Natural killer cell treated with Interleukin-12 subunit alpha and Interleukin-12 subunit beta and Interleukin-15 and Interleukin-18, amount 100 ng/mL, for 72 hours (primary cell): ENCODE measurements around the gene VSTM2L. TPM values are rescaled to one million over a fixed set of nuclear protein-coding genes. Genes with fewer than 3 reads are reported as not detected.

Experiments
- ATAC-seq, 2 donors: fragments of 150-1000 bp; cut with Tn5 transposase in 1 of 2; sonication (Bioruptor Pico), chemical (Tn5 transposase) in 1 of 2; 2 replicates each; pipeline ENCODE4 v1.10.0; 2021
- DNase-seq: peaks from one replicate; pipeline ENCODE4 v3.0.0; 2022; ENCODE audit warnings: low spot score
- H3K27ac Mint-ChIP-seq, 2 donors: 1 replicate in 1 of 2; 2 replicates in 1 of 2; pipeline ENCODE4 v1.8.0; 2022; ENCODE audit warnings: mixed read lengths in 2 of 2, mild to moderate bottlenecking in 1 of 2, moderate library complexity in 1 of 2
- H3K27me3 Mint-ChIP-seq, 2 donors: 1 replicate in 1 of 2; 2 replicates in 1 of 2; pipeline ENCODE4 v1.8.0; 2022; ENCODE audit warnings: mixed read lengths in 2 of 2
- H3K36me3 Mint-ChIP-seq: one replicate; pipeline ENCODE4 v1.8.0; 2022; ENCODE audit warnings: mixed read lengths
- H3K4me1 Mint-ChIP-seq, 2 donors: 1 replicate in 1 of 2; 2 replicates in 1 of 2; pipeline ENCODE4 v1.8.0; 2022; ENCODE audit warnings: low read depth in 2 of 2, mixed read lengths in 2 of 2, mild to moderate bottlenecking in 1 of 2
- H3K4me3 Mint-ChIP-seq: one replicate; pipeline ENCODE4 v1.8.0; 2022; ENCODE audit warnings: mixed read lengths
- H3K9me3 Mint-ChIP-seq: 2 replicates; pipeline ENCODE4 v1.8.0; 2022; ENCODE audit warnings: mixed read lengths
- total RNA-seq, 2 donors: library from RNA; stranded (reverse); gene quantifications; one replicate each; pipeline ENCODE4 v1.2.3, GENCODE V29; 2022

The VSTM2L gene
- total RNA-seq, 2 donors from 2014 or later, result 0.14 to 0.75 TPM

DNA sequence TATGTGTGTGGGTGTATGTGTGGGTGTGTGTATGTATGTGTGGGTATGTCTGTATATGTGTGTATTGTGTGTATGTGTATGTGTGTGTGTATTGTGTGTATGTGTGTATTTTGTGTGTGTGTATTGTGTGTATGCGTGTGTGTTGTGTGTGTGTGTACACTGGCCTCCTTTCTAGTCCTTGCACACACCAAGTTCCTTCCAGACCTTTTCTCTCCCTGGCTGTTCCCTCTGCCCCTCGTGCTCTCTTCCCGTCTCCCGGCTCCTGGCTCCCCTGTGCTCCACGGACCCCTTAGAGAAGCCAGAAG lies 11.4 kb downstream of the VSTM2L start:
- H3K27me3 Mint-ChIP-seq, result peaks cover 0 to 26% of the 10 kb centered on the region in 2 donors
- H3K4me1 Mint-ChIP-seq, result peaks cover 14 to 15% of the 10 kb centered on the region in 2 donors
- DNase-seq (no peak), ATAC-seq (no peak)
- H3K27ac Mint-ChIP-seq, result peak overlapping the region in 1 of 2 donors; percentile 78
- H3K9me3 Mint-ChIP-seq, result no peaks in the 10 kb centered on the region
- H3K4me3 Mint-ChIP-seq, result peak overlapping the region; percentile 64
- no peaks in the 10 kb centered on the region for H3K36me3 Mint-ChIP-seq

DNA sequence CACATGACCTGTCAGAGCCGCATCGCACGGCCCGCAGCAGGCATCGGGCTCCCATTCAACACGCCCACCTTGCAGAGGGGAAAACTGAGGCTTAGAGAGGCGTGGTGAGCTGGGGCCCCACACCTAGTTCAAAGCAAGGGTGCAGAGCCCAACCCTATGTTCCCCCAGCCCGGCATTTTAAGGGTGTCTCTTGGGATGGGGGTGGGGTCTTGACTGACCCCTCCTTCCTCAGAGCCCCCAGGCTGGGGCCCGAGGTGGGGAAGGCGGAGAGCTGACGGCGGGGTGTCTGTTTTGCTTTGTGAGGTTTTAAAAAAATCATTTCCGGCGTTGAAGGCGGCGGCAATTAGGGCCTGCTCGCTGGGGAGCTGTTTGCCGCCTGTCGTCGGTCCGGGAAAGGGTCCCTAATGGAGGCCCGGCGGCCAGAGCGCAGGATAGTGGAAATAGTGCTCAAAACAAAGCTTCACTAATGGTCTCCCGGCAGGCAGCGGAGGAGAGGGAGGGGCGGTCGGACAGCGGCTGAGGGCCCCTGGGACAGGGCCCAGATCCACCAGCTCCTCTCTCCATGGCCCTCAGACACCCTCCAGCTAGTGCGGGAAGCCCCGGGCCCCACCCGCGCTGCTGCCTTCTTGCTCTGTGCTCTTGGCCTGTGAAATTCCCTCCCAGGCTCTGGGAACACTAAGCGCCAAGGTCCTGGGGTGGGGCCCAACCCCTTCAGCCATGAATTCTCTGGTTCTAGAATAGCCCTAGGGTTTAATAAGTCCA lies 11.9 kb downstream of the VSTM2L start:
- Mint-ChIP-seq H3K4me1 (peaks cover 14 to 15% of the 10 kb centered on the region in 2 donors), H3K27ac (peak overlapping the region in 1 of 2 donors; percentile 78), H3K4me3 (peak overlapping the region; percentile 64), H3K9me3 (no peaks in the 10 kb centered on the region), H3K36me3 (no peaks in the 10 kb centered on the region), H3K27me3 (peaks cover 0 to 26% of the 10 kb centered on the region in 2 donors)
- peak; percentile 40 to 49 for ATAC-seq
- DNase-seq, result no peak

DNA sequence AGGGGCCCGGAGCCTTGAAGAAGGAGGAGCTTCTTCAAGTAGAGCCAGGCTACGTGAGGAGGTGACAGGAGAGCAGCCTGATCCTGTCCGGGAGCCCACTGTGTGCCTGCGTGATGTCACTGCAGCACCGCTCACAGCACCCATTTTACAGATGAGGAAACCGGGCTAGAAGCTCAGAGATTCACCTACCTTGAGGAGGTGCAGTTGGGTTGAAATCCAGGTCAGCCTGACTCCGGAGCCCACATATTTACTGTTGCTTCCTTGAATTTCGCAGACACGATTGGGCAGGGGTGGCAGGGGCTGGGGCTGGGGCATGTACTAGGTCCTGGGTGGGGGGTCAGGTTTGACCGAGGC lies 12.5 kb downstream of the VSTM2L start:
- H3K4me3 Mint-ChIP-seq, result no peak overlapping the region
- H3K27me3 Mint-ChIP-seq, result peaks cover 0 to 22% of the 10 kb centered on the region in 2 donors
- peaks cover 14 to 15% of the 10 kb centered on the region in 2 donors for H3K4me1 Mint-ChIP-seq
- H3K9me3 Mint-ChIP-seq, result no peaks in the 10 kb centered on the region
- no peak for DNase-seq
- ATAC-seq, result no peak
- H3K27ac Mint-ChIP-seq, result peak overlapping the region in 1 of 2 donors; percentile 78
- no peaks in the 10 kb centered on the region for H3K36me3 Mint-ChIP-seq

DNA sequence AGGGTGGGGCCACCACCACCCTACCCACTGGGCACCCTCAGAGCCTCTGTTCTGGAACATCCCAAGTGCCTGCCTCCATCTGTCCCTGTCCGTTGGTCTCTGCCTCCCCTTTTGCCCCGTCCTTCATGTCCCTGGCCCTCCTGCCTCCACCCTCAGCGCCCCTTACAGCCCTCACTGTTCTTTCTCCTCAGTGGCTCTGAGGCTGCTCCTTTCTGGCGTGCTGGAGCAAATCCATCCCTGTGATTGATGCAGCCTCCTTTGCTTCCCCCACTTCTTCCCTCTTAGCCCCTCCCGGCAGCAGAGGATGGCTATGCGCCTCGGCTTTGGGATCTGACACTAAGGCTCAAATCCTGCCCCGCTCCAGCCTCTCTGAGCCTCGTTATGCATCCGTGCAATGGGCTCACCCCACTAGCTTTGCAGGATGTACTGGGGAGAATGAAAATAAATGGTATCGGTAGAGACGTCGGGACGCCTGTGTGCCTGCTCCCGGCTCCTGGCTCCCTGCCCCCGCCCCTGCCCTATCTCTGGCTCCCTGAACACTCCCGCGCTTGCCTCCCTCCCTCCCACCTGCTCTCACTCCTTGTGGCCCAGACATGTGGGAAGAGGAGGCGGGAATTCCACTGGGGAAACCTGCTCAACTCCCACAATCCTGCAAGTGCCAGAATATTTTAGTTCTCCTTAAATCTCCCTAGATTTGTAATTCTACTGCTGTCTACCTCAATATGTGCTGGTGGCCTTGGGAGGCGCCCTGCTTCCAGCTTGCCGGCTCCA lies 13.1 kb downstream of the VSTM2L start:
- peaks cover 15 to 19% of the 10 kb centered on the region in 2 donors for H3K4me1 Mint-ChIP-seq
- peaks cover 5 to 24% of the 10 kb centered on the region in 2 donors for H3K27me3 Mint-ChIP-seq
- ATAC-seq (no peak), DNase-seq (no peak)
- no peaks in the 10 kb centered on the region for H3K36me3 Mint-ChIP-seq
- H3K4me3 Mint-ChIP-seq, result no peak overlapping the region
- no peaks in the 10 kb centered on the region for H3K9me3 Mint-ChIP-seq
- H3K27ac Mint-ChIP-seq, result peak overlapping the region in 1 of 2 donors; percentile 21

DNA sequence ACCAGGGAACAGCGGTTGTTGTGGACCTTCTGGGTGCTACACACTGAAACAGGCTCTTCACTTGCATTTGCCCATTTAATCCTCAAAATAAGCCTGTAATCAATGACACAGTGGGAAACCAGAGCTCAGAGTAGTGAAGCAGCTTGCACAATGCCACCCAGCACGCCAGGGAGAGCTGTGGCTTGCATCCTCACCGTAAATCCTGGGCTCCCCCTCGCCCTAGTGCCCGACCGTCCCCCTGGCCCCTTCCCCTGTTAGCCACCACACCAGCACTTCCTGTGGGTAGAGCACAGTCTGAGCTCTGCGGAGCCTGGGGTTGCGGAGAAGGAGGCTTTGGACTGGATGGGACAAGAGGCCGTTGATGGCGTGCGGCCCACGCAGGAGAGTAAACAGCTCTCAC lies 14.5 kb downstream of the VSTM2L start:
- DNase-seq (no peak), ATAC-seq (no peak)
- Mint-ChIP-seq H3K4me3 (no peak overlapping the region), H3K4me1 (peaks cover 16 to 33% of the 10 kb centered on the region in 2 donors), H3K27ac (no peak overlapping the region), H3K9me3 (no peaks in the 10 kb centered on the region), H3K36me3 (no peaks in the 10 kb centered on the region), H3K27me3 (peaks cover 10 to 24% of the 10 kb centered on the region in 2 donors)

DNA sequence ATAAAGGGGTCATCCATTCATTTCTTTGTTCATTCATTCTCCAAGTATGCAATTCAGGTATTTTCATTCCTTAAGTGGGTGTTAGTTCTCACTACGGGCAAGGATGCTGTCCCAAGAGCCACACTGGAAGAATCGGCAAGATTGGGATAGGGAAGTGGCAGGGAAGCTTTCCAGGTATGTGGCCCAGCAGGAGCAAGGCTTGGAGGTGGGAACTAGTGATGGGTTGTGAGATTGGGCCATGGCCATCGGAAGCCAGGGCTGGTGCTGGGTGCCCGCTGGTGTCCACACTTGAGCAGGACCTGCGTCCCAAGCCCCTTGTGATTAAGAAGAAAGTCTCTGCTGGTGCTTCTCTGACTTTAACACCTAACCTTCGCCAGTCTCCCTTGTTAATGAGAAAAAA lies 15.1 kb downstream of the VSTM2L start:
- ATAC-seq, result no peak
- no peaks in the 10 kb centered on the region for H3K36me3 Mint-ChIP-seq
- peaks cover 17 to 33% of the 10 kb centered on the region in 2 donors for H3K4me1 Mint-ChIP-seq

DNA sequence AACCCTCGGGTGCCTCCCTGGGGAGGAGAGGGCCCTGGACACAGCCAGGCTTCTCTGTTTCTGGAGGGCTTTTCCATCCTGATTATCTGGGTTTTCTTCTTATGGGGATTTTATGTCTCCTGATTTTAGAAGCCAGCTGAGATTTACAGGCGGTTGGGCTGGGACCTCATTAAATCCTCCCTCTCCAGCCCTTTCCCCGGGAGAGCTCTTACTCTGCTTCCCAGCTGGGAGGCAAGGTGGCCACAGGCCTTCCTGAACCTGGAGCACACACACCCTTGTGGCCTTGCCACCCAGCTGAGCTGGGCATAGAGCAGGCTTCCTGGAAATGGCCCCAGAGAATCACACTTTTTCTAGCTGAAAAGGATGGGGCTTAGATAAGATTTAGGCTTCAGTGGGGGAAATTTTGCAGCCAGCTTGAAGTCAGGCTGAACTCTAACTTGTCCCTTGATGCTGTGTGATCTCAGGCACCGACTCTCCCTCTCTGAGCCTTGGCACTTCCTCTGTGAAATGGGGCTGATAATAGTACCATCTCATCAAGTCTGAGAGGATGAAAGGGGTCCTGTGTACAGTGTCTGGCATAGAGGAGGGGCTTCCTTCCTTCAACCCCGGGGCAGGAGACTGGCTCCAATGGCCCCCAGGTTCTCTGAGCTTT lies 16.6 kb downstream of the VSTM2L start:
- Mint-ChIP-seq H3K4me1 (peaks cover 11 to 22% of the 10 kb centered on the region in 2 donors), H3K4me3 (no peak overlapping the region), H3K27me3 (peaks cover 10 to 15% of the 10 kb centered on the region in 2 donors), H3K9me3 (no peaks in the 10 kb centered on the region), H3K36me3 (no peaks in the 10 kb centered on the region), H3K27ac (no peak overlapping the region)
- no peak for ATAC-seq
- no peak for DNase-seq

More for the DNA sequence above, 15.1 kb downstream of the VSTM2L start:
- Mint-ChIP-seq H3K27me3 (peaks cover 10 to 19% of the 10 kb centered on the region in 2 donors), H3K9me3 (no peaks in the 10 kb centered on the region), H3K27ac (no peak overlapping the region), H3K4me3 (no peak overlapping the region)
- no peak for DNase-seq

DNA sequence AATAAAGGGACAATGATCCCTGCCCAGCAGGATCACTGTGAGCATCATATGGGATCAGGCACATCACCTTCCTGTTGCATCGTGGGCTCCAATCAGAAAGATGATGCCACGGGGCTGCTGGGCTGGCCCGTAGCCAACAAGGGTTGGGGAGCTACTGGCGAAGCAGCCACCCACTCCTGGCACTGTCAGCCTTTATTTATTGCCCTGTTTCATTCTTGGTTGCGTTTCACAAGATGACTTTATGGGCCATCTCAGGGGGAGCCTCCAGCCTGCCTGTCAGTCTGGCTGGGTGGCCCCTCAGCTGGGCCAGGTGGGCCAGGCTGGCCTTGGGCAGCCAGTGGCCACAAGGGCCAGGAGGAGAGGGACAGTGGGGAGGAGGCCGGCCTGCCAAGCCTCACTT lies 17.3 kb downstream of the VSTM2L start:
- ATAC-seq (no peak), DNase-seq (no peak)
- H3K4me1 Mint-ChIP-seq, result peaks cover 7 to 19% of the 10 kb centered on the region in 2 donors
- H3K27me3 Mint-ChIP-seq, result peaks cover 10 to 15% of the 10 kb centered on the region in 2 donors
- H3K9me3 Mint-ChIP-seq, result no peaks in the 10 kb centered on the region
- no peaks in the 10 kb centered on the region for H3K36me3 Mint-ChIP-seq
- H3K4me3 Mint-ChIP-seq, result no peak overlapping the region
- no peak overlapping the region for H3K27ac Mint-ChIP-seq

DNA sequence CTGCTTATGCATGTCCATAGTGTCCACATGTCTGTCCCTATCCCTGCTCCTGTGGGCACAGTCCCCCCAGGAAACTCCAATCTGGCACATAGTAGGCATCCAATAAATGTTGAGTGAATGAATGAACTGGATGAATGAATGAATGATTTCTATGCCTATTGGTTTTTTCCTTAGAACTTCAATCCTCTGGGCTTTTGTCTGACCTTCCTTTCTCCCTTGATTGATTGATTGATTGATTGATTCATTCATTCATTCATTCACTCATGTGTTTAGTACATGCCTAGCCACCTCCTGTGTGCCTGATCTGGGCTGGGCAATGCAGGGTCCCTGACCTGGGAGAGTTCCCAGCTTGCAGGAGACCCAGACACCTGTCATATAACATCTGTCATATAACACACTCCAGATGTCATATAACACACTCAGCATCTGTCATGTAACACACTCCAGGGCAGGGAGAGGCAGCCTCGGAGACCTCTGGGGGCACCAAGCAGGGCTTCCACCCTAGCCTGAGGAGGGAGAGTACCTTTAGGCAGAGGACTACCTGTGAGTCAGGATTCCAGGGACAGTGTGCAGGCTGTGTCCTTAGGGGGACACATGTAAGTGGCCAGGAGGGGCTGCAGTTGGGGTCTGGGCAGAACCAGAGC lies 17.9 kb downstream of the VSTM2L start:
- ATAC-seq, result no peak
- H3K4me3 Mint-ChIP-seq, result peak overlapping the region; percentile 56
- peak overlapping the region in 1 of 2 donors; percentile 62 for H3K27ac Mint-ChIP-seq
- H3K4me1 Mint-ChIP-seq, result peaks cover 7 to 19% of the 10 kb centered on the region in 2 donors
- H3K9me3 Mint-ChIP-seq, result no peaks in the 10 kb centered on the region
- peaks cover 10 to 14% of the 10 kb centered on the region in 2 donors for H3K27me3 Mint-ChIP-seq
- DNase-seq, result no peak
- no peaks in the 10 kb centered on the region for H3K36me3 Mint-ChIP-seq

DNA sequence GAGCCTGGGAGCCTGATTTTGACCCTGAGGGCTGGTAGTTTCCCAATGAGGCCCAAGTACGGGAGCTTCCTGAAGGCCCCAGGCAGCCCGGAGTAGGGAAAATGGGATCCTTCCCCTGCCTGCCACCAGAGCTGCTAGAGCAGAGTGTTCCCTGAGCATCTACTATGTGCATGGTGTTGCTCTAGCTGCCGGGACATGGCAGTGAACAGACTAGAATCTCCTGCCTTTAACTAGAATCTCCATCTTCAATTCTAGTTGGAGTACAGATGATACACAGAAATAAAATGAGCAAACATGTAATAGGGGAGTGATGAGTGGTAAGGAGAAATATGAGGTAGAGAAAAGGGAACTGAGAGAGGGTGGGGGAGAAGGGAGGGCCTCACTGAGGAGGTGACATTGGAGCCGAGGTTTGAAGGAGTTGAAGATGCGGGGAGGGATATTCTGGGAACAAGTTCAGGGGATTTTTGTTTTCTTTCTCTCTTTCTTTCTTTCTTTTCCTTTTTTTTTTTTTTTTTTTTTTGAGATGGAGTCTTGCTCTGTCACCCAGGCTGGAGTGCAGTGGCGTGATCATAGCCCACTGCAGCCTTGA lies 18.5 kb downstream of the VSTM2L start:
- Mint-ChIP-seq H3K4me3 (peak overlapping the region; percentile 38), H3K4me1 (peaks cover 5 to 19% of the 10 kb centered on the region in 2 donors), H3K9me3 (no peaks in the 10 kb centered on the region), H3K27me3 (peaks cover 10% of the 10 kb centered on the region in 2 donors), H3K27ac (peak overlapping the region in 1 of 2 donors; percentile 62), H3K36me3 (no peaks in the 10 kb centered on the region)
- peak in 1 of 2 donors; percentile 52 for ATAC-seq
- DNase-seq, result no peak

DNA sequence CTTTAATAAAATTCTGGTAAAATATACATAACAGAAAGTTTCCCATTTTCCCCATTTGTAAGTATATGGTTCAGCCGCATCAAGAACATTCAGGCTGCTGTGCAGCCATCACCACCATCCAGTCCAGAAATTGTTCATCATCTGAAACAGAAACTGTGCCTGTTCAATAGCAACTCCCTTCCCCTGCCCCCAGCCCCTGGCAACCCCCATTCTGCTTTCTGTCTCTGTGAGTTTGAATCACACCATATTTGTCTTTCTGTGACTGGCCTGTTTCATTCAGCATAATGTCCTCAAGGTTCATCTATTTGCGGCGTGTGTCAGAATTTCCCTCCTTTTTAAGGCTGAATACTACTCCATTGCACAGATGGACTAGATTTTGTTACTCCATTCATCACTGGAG lies 19.1 kb downstream of the VSTM2L start:
- H3K36me3 Mint-ChIP-seq, result no peaks in the 10 kb centered on the region
- peak overlapping the region in 1 of 2 donors; percentile 62 for H3K27ac Mint-ChIP-seq
- H3K9me3 Mint-ChIP-seq, result no peaks in the 10 kb centered on the region
- peaks cover 2 to 19% of the 10 kb centered on the region in 2 donors for H3K4me1 Mint-ChIP-seq
- peak overlapping the region; percentile 38 for H3K4me3 Mint-ChIP-seq
- H3K27me3 Mint-ChIP-seq, result peaks cover 7 to 10% of the 10 kb centered on the region in 2 donors
- ATAC-seq (peak in 1 of 2 donors; percentile 78), DNase-seq (no peak)

DNA sequence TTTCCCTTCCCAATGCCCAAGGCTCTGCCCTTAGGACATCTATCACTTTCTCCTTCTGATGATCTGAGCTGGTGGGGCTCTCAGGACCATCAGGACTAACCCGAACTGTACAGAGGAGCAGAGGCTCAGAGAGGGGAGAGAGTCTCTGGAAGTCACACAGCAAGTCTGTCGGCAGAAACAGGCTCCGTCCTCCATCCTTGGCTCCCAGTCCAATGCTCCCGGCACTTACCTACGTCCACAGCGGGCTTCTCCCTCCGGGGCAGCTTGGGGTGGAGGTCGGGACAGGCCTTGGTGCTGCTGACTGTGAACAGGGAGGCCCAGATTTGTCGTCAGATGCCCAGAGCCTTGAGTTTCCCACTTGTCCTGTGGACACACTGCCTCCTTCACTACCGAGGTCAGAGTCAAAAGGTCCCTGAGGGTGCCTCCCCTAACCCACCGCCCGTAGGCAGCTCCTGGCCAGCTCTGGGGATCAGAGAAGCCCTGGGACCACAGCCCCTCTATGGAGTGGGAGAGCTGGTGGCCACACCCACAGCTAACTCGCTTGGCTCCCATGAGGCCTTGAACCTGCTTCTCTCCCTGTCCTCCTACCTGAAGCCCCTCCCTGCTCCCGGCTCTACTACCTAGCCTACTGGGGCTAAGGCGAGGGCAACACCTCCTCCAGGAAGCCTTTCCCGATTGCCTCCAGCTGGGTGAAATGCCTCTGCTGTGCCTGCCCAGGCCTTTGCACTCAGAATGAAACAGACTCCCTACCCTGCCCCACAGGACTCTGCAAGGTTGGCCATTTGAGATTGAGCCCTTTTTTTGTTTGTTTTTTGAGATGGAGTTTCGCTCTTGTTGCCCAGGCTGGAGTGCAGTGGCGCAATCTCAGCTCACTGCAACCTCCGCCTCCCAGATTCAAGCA lies 22.6 kb downstream of the VSTM2L start:
- no peak overlapping the region for H3K27ac Mint-ChIP-seq
- H3K27me3 Mint-ChIP-seq, result peaks cover 14 to 21% of the 10 kb centered on the region in 2 donors
- peak in 1 of 2 donors; percentile 28 for ATAC-seq

More for the DNA sequence above, 22.6 kb downstream of the VSTM2L start:
- DNase-seq, result no peak
- Mint-ChIP-seq H3K36me3 (no peaks in the 10 kb centered on the region), H3K9me3 (no peaks in the 10 kb centered on the region), H3K4me3 (no peak overlapping the region), H3K4me1 (peaks cover 2 to 19% of the 10 kb centered on the region in 2 donors)
